Gastroesophageal sphincter (tissue), 4 donors: ENCODE data around the gene KMT2C. TPM values are rescaled to one million over a fixed set of nuclear protein-coding genes. Genes with fewer than 3 reads are reported as not detected.

Experiments used
- ATAC-seq: fragments of 150-250 bp; one replicate; pipeline ENCODE4 v1.9.1; 2016; ENCODE audit warnings: mild to moderate bottlenecking, moderate library complexity
- H3K27ac ChIP-seq, 4 donors: fragments of 200-600 bp; sonication (generic) in 3 of 4; 1 replicate in 3 of 4; 2 replicates in 1 of 4; pipeline ENCODE4 v1.5.1; 2016 to 2019
- H3K27me3 ChIP-seq: fragments of 200-600 bp; sonication (generic); one replicate; pipeline ENCODE4 v1.5.1; 2019
- H3K36me3 ChIP-seq, 2 donors: fragments of 200-600 bp; sonication (generic); one replicate each; pipeline ENCODE4 v1.5.1; 2019; ENCODE audit warnings: control low read depth in 1 of 2
- H3K4me1 ChIP-seq, 3 donors: fragments of 200-600 bp; sonication (generic); 1 replicate in 2 of 3; 2 replicates in 1 of 3; pipeline ENCODE4 v1.5.1; 2016 to 2019; ENCODE audit warnings: control low read depth in 2 of 3
- H3K4me3 ChIP-seq, 2 donors: fragments of 200-600 bp; sonication (generic); one replicate each; pipeline ENCODE4 v1.5.1; 2019; ENCODE audit warnings: mild to moderate bottlenecking in 1 of 2, moderate library complexity in 1 of 2
- H3K9me3 ChIP-seq, 3 donors: fragments of 200-600 bp; sonication (generic); one replicate each; pipeline ENCODE4 v1.5.1; 2017 to 2019; ENCODE audit warnings: control low read depth in 2 of 3
- EP300 ChIP-seq: sonication (generic); formaldehyde crosslinking; IDR thresholded peaks from one replicate; pipeline ENCODE4 v1.6.1; 2017; ENCODE audit warnings: antibody characterized with exemption, mild to moderate bottlenecking
- POLR2A ChIP-seq, 2 donors: fragments of 450-650 bp; IDR thresholded peaks; one replicate each; pipeline ENCODE4 v1.6.1; 2017; ENCODE audit warnings: antibody characterized with exemption in 2 of 2, mild to moderate bottlenecking in 2 of 2, moderate library complexity in 1 of 2
- POLR2AphosphoS5 ChIP-seq: sonication (generic); formaldehyde crosslinking; IDR thresholded peaks from one replicate; pipeline ENCODE4 v1.6.1; 2017; ENCODE audit warnings: antibody characterized with exemption
- WGBS, 2 donors: methylation state at CpG; one replicate each; pipeline ENCODE4 v1.1.5; 2018; ENCODE audit warnings: low coverage in 1 of 2; 5-methylcytosine and 5-hydroxymethylcytosine counted together
- total RNA-seq, 4 donors: library from RNA; depleted of rRNA; stranded (reverse); fragments of >200 nt; gene quantifications; one replicate each; pipeline ENCODE4 v1.1.0, GENCODE V29; 2016
- TF ChIP-seq, protein P1 (sequence below), 4 experiments: fragments of 200-600 bp in 2 of 4; fragments of 450-650 bp in 2 of 4; sonication (generic) in 1 of 4; IDR thresholded peaks; one replicate each; pipeline ENCODE4 v1.5.1; 2017 to 2019; ENCODE audit warnings: antibody characterized with exemption in 4 of 4, mild to moderate bottlenecking in 2 of 4, moderate library complexity in 2 of 4

Gene KMT2C
- total RNA-seq, 4 donors from 2014 or later: 63.0 to 84.8 (median 75.5) TPM

DNA sequence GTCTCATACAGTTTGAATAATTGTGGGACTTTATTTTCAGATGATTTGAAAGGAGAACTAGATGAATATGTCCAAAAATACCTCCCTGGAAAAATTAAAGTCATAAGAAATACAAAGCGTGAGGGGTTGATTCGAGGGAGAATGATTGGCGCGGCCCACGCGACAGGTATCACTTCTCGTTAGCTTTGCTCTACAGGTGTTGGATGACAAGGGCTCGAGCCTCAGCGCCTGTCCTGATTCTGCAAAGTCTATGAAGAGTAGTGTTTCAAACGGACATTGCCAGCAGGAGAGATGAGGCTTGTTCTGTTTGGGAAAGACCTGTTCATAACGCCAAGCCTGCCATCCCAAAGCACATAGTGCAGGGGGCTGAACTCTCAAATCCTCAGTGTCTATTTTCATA is 330.6 kb downstream of the KMT2C start:
- no peak overlapping the region for H3K4me3 ChIP-seq
- H3K27me3 ChIP-seq: no peaks in the 10 kb centered on the region
- peaks cover 0 to 90% of the 10 kb centered on the region in 2 donors for H3K36me3 ChIP-seq
- WGBS, 2 donors: 91 to 94% methylated on average over 8 to 11 of the region's 11 CpGs
- H3K4me1 ChIP-seq: peaks cover 0 to 10% (median 0%) of the 10 kb centered on the region in 3 donors
- no peak overlapping the region for H3K27ac ChIP-seq
- no peaks in the 10 kb centered on the region for H3K9me3 ChIP-seq
- no peak for TF ChIP-seq POLR2A (IDR thresholded peaks at IDR 0.05)
- no peak for TF ChIP-seq EP300
- TF ChIP-seq POLR2AphosphoS5: no peak
- TF ChIP-seq, protein P1, sequence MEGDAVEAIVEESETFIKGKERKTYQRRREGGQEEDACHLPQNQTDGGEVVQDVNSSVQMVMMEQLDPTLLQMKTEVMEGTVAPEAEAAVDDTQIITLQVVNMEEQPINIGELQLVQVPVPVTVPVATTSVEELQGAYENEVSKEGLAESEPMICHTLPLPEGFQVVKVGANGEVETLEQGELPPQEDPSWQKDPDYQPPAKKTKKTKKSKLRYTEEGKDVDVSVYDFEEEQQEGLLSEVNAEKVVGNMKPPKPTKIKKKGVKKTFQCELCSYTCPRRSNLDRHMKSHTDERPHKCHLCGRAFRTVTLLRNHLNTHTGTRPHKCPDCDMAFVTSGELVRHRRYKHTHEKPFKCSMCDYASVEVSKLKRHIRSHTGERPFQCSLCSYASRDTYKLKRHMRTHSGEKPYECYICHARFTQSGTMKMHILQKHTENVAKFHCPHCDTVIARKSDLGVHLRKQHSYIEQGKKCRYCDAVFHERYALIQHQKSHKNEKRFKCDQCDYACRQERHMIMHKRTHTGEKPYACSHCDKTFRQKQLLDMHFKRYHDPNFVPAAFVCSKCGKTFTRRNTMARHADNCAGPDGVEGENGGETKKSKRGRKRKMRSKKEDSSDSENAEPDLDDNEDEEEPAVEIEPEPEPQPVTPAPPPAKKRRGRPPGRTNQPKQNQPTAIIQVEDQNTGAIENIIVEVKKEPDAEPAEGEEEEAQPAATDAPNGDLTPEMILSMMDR (IDR thresholded peaks at IDR 0.05): no peak
- no peak for ATAC-seq

DNA sequence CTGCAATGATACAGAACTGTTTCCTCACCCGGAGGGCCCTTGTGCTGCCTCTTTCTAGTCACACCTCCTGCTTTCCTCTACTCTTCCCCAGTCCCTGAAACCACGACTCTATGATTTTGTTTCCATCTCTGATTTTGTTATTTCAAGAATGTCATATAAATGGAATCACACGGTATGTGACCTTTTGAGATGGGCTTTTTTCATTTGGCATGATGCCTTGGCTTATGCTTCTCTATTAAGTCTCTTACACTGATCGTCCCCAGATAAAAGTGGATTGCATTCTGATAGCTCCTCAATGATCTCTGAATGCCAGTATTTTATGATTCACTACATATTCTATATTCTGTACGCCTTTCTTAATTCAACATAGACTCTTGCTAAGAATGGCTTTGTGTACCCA is 332.1 kb downstream of the KMT2C start:
- Histone ChIP-seq H3K27ac (no peak overlapping the region), H3K4me1 (peaks cover 0 to 10% (median 0%) of the 10 kb centered on the region in 3 donors), H3K9me3 (no peaks in the 10 kb centered on the region), H3K27me3 (no peaks in the 10 kb centered on the region), H3K4me3 (no peak overlapping the region), H3K36me3 (peaks cover 0 to 78% of the 10 kb centered on the region in 2 donors)
- 43 to 47% methylated on average over 4 to 5 of the region's 5 CpGs for WGBS, 2 donors
- ATAC-seq: no peak
- TF ChIP-seq POLR2AphosphoS5 (no peak), POLR2A (IDR thresholded peaks at IDR 0.05) (no peak), EP300 (no peak)
- TF ChIP-seq, protein P1 (IDR thresholded peaks at IDR 0.05): no peak

DNA sequence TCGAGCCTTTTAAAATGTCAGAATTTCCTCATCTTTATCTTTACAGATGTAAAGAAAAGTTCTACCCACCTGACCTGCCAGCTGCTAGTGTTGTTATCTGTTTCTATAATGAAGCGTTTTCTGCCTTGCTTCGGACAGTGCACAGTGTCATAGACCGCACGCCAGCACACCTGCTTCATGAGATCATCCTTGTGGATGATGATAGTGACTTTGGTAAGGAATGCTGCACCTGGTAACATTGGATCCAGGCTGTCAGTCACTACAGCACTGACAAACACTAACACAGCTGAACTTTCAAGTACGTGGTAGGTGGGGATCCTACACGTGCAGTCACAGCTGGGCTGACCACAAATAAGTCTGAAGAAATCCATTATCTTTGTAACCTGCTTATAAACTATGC is 332.7 kb downstream of the KMT2C start:
- H3K27me3 ChIP-seq: no peaks in the 10 kb centered on the region
- peaks cover 0 to 10% (median 0%) of the 10 kb centered on the region in 3 donors for H3K4me1 ChIP-seq
- H3K9me3 ChIP-seq: no peaks in the 10 kb centered on the region
- TF ChIP-seq POLR2A (IDR thresholded peaks at IDR 0.05): no peak
- no peak for TF ChIP-seq EP300
- TF ChIP-seq POLR2AphosphoS5: no peak
- TF ChIP-seq, protein P1 (IDR thresholded peaks at IDR 0.05): no peak
- peaks cover 0 to 72% of the 10 kb centered on the region in 2 donors for H3K36me3 ChIP-seq
- no peak overlapping the region for H3K4me3 ChIP-seq
- no peak overlapping the region for H3K27ac ChIP-seq
- WGBS, 2 donors: 85 to 90% methylated on average over 3 to 7 of the region's 7 CpGs
- no peak for ATAC-seq

DNA sequence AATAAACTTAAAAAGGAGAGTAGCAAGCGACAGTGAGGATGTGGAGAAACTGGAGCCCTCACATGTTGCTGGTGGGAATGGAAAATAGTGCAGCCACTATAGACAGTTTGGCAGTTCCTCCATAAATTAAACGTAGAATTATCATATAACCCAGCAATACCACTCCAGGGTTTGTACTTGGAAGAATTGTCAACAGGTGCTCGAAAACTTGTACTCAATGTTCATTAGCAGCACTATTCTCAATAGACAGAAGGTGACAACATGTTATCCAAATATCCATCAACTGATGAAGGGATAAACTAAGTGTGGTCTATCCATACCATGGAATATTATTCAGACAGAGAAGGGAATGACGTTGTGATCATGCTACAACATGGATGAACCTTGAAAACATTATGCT is 338.5 kb downstream of the KMT2C start:
- 87 to 89% methylated on average over 4 of the region's 4 CpGs for WGBS, 2 donors
- Histone ChIP-seq H3K27ac (no peak overlapping the region), H3K4me3 (no peak overlapping the region), H3K36me3 (peaks cover 0 to 33% of the 10 kb centered on the region in 2 donors), H3K4me1 (no peaks in the 10 kb centered on the region), H3K27me3 (no peaks in the 10 kb centered on the region), H3K9me3 (no peaks in the 10 kb centered on the region)
- ATAC-seq: no peak
- TF ChIP-seq, protein P1 (IDR thresholded peaks at IDR 0.05): no peak

DNA sequence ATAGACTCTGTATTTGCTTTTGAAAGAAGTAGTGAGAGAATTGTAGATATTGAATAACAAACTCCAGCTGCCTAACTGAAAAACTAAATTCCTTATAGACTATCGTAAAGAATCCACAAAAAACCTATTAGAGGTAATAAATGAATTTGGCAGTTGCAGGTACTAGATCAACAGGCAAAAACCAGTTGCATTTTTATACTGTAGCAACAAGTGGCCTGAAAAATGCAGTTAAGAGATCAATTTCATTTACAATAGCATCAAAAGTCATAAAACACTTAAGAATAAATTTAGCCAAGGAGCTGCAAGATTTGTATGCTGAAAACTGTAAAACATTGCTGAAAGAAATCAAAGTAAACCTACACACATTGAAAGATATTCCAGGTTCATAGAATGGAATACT is 340.0 kb downstream of the KMT2C start:
- no peak for ATAC-seq
- no peak overlapping the region for H3K4me3 ChIP-seq
- 90 to 93% methylated on average over 1 of the region's 1 CpG for WGBS, 2 donors
- peaks cover 0 to 19% of the 10 kb centered on the region in 2 donors for H3K36me3 ChIP-seq
- TF ChIP-seq EP300: no peak
- TF ChIP-seq, protein P1 (IDR thresholded peaks at IDR 0.05): no peak
- TF ChIP-seq POLR2A (IDR thresholded peaks at IDR 0.05): no peak
- no peak for TF ChIP-seq POLR2AphosphoS5
- H3K27me3 ChIP-seq: no peaks in the 10 kb centered on the region
- no peaks in the 10 kb centered on the region for H3K4me1 ChIP-seq
- no peaks in the 10 kb centered on the region for H3K9me3 ChIP-seq
- H3K27ac ChIP-seq: no peak overlapping the region
